Keratinocyte (primary cell): ENCODE measurements around the gene IFNG-AS1. TPM values are rescaled to one million over a fixed set of nuclear protein-coding genes. Genes with fewer than 3 reads are reported as not detected.

ENCODE experiments used
- DNase-seq: peaks from one replicate; pipeline ENCODE4 v3.0.0-alpha.2; 2011; ENCODE audit warnings: low read depth, missing footprints, low spot score
- FAIRE-seq: peaks from 2 replicates; lab custom pipeline; 2011; peaks lifted over from hg19 to GRCh38; lab: Jason Lieb, UNC
- H2AFZ ChIP-seq: 2 replicates; pipeline ENCODE4 v1.6.0; 2012; ENCODE audit warnings: low read length, control low read depth, inconsistent platforms; ENCODE audit not compliant: control insufficient read depth
- H3K27ac ChIP-seq: 2 replicates; pipeline ENCODE4 v1.5.1; 2011; ENCODE audit warnings: low read length; ENCODE audit not compliant: control insufficient read depth, insufficient read depth
- H3K27me3 ChIP-seq: 3 replicates; pipeline ENCODE4 v1.6.0; 2011; ENCODE audit warnings: low read length; ENCODE audit not compliant: control insufficient read depth, insufficient read depth; ENCODE audit errors: extremely low read depth
- H3K36me3 ChIP-seq, 2 experiments: 2 replicates in 1 of 2; 3 replicates in 1 of 2; pipeline ENCODE4 v1.5.1; 2011; ENCODE audit warnings: low read length in 2 of 2, mild to moderate bottlenecking in 1 of 2; ENCODE audit not compliant: control insufficient read depth in 2 of 2, insufficient read depth in 2 of 2; ENCODE audit errors: extremely low read depth in 1 of 2
- H3K4me1 ChIP-seq: 3 replicates; pipeline ENCODE4 v1.5.1; 2011; ENCODE audit warnings: low read length; ENCODE audit not compliant: control insufficient read depth, insufficient read depth; ENCODE audit errors: extremely low read depth
- H3K4me2 ChIP-seq: 3 replicates; pipeline ENCODE4 v1.6.0; 2011; ENCODE audit warnings: low read depth, low read length; ENCODE audit not compliant: control insufficient read depth, insufficient read depth; ENCODE audit errors: extremely low read depth
- H3K4me3 ChIP-seq, 3 experiments: fragments of 200-600 bp in 1 of 3; sonication (generic) in 1 of 3; 2 replicates in 2 of 3; 3 replicates in 1 of 3; pipeline ENCODE4 v1.5.1; 2011 to 2016; ENCODE audit warnings: low read length in 3 of 3, mild to moderate bottlenecking in 3 of 3, control low read depth in 2 of 3, inconsistent platforms in 1 of 3, low read depth in 1 of 3, mixed read lengths in 1 of 3, mixed run types in 1 of 3, moderate library complexity in 1 of 3; ENCODE audit not compliant: control insufficient read depth in 2 of 3, insufficient read depth in 2 of 3; ENCODE audit errors: extremely low read depth in 1 of 3
- H3K79me2 ChIP-seq: 2 replicates; pipeline ENCODE4 v1.6.0; 2012; ENCODE audit warnings: low read length; ENCODE audit not compliant: control insufficient read depth, insufficient read depth
- H3K9ac ChIP-seq: 3 replicates; pipeline ENCODE4 v1.6.0; 2011; ENCODE audit warnings: low read length; ENCODE audit not compliant: control insufficient read depth, insufficient read depth; ENCODE audit errors: extremely low read depth
- H3K9me1 ChIP-seq: 3 replicates; pipeline ENCODE4 v1.6.0; 2011; ENCODE audit warnings: low read length; ENCODE audit not compliant: control insufficient read depth, insufficient read depth; ENCODE audit errors: extremely low read depth
- H3K9me3 ChIP-seq: 2 replicates; pipeline ENCODE4 v1.5.1; 2012; ENCODE audit warnings: low read depth, low read length; ENCODE audit not compliant: control insufficient read depth
- H4K20me1 ChIP-seq: 3 replicates; pipeline ENCODE4 v1.6.0; 2011; ENCODE audit warnings: low read length; ENCODE audit not compliant: control insufficient read depth, insufficient read depth; ENCODE audit errors: extremely low read depth
- EZH2 ChIP-seq: IDR thresholded peaks from one replicate; pipeline ENCODE4 v1.6.1; 2012; ENCODE audit warnings: inconsistent platforms, mild to moderate bottlenecking, low read length, moderate library complexity
- dilution Hi-C: fragments of 300-500 bp; cut with MboI; formaldehyde crosslinking; loops from one replicate; pipeline ENCODE4 v1.7.0; 2020; ENCODE audit warnings: low sequenced_read_pairs; ENCODE audit not compliant: extremely low pct_ligation_motif_present
- polyA plus RNA-seq, 5 experiments: library from polyadenylated mRNA; depleted of rRNA in 3 of 5; stranded (reverse) in 3 of 5; stranded (forward) in 1 of 5; unstranded in 1 of 5; fragments of >200 nt; gene quantifications; 1 replicate in 1 of 5; 2 replicates in 3 of 5; 3 replicates in 1 of 5; pipeline versions ENCODE4 v1.2.1 to v1.2.3, GENCODE V29; 2011 to 2012; ENCODE audit warnings: missing spikeins in 2 of 5, low read depth in 1 of 5, low replicate concordance in 1 of 5
- TF ChIP-seq, protein P1 (sequence below), 3 experiments: IDR thresholded peaks in 1 of 3; conservative IDR thresholded peaks in 1 of 3; optimal IDR thresholded peaks in 1 of 3; 2 replicates in 2 of 3; 3 replicates in 1 of 3; pipeline versions ENCODE3 to v1.5.1; 2011; ENCODE audit warnings: low read length in 3 of 3, mild to moderate bottlenecking in 3 of 3, moderate library complexity in 2 of 3, control low read depth in 1 of 3, inconsistent platforms in 1 of 3; ENCODE audit not compliant: insufficient read depth in 2 of 3; ENCODE audit errors: extremely low read depth in 1 of 3

Gene IFNG-AS1
- polyA plus RNA-seq, 1 donor (not counting 4 experiments of a cell fraction or from before 2014, with no cell fraction given), result not detected

DNA sequence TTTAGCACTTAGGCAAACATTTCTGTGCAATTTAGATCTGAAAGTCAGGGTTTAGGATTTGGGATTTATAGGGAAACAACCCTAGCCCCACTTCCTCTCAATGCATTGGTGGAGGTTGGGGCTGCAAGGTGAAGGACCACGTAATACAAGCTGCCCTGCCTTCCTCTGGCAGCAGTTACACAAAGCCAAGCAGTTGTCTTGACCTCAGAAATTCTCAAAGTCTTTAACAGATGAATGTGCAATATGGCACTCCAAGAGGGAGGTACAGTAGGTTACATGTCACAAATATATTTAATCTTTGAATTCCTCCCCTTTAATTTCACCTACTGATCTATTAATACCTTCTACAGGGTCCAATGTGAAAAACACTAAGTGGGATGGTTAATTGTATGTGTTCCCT lies 23.9 kb downstream of the IFNG-AS1 start:
- H3K9ac ChIP-seq, result no peak overlapping the region
- no peaks in the 10 kb centered on the region for H4K20me1 ChIP-seq
- dilution Hi-C loops, result no loop called here
- DNase-seq (no peak), FAIRE-seq (no peak)
- H2AFZ ChIP-seq, result no peak overlapping the region
- H3K9me3 ChIP-seq, result no peaks in the 10 kb centered on the region
- H3K4me1 ChIP-seq, result no peaks in the 10 kb centered on the region
- H3K4me2 ChIP-seq, result no peak overlapping the region
- peaks cover 3% of the 10 kb centered on the region for H3K27me3 ChIP-seq
- H3K79me2 ChIP-seq, result no peaks in the 10 kb centered on the region
- no peak overlapping the region for H3K27ac ChIP-seq
- H3K9me1 ChIP-seq, result no peaks in the 10 kb centered on the region
- TF ChIP-seq, protein P1, sequence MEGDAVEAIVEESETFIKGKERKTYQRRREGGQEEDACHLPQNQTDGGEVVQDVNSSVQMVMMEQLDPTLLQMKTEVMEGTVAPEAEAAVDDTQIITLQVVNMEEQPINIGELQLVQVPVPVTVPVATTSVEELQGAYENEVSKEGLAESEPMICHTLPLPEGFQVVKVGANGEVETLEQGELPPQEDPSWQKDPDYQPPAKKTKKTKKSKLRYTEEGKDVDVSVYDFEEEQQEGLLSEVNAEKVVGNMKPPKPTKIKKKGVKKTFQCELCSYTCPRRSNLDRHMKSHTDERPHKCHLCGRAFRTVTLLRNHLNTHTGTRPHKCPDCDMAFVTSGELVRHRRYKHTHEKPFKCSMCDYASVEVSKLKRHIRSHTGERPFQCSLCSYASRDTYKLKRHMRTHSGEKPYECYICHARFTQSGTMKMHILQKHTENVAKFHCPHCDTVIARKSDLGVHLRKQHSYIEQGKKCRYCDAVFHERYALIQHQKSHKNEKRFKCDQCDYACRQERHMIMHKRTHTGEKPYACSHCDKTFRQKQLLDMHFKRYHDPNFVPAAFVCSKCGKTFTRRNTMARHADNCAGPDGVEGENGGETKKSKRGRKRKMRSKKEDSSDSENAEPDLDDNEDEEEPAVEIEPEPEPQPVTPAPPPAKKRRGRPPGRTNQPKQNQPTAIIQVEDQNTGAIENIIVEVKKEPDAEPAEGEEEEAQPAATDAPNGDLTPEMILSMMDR (optimal IDR thresholded peaks at IDR 0.05 in 1 of 3, IDR thresholded peaks at IDR 0.05 in 1 of 3, conservative IDR thresholded peaks at IDR 0.05 in 1 of 3; ENCODE audit: extremely low read depth in 1 of 3, insufficient read depth in 2 of 3, low read length in 3 of 3), result no peak
- TF ChIP-seq EZH2, result no peak
- H3K36me3 ChIP-seq, result no peaks in the 10 kb centered on the region
- no peak overlapping the region for H3K4me3 ChIP-seq

DNA sequence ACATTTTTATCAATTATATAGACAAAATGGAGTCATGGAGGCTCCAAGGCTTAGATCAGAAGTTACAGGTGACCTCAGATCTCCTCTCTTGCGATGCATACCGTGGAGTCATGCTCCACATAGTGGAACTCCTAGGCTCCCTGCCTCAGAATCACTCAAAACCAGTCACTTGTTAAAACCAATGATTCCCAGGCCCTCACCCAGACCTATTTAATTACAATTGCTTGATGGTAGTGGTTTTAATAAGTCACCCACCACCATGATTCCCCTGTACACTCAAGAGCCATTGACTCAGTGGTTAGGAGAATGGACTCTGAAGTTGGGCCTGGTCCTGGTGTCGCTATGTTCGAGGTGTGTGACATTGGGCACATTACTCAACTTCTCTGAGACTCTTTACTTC lies 26.9 kb downstream of the IFNG-AS1 start:
- no peaks in the 10 kb centered on the region for H3K9me3 ChIP-seq
- TF ChIP-seq, protein P1 (optimal IDR thresholded peaks at IDR 0.05 in 1 of 3, IDR thresholded peaks at IDR 0.05 in 1 of 3, conservative IDR thresholded peaks at IDR 0.05 in 1 of 3; ENCODE audit: extremely low read depth in 1 of 3, insufficient read depth in 2 of 3, low read length in 3 of 3), result no peak
- no peak for TF ChIP-seq EZH2
- no peak overlapping the region for H2AFZ ChIP-seq
- no peak overlapping the region for H3K4me3 ChIP-seq
- H3K27ac ChIP-seq, result no peak overlapping the region
- no peak overlapping the region for H3K4me2 ChIP-seq
- H3K36me3 ChIP-seq, result no peaks in the 10 kb centered on the region
- no peaks in the 10 kb centered on the region for H3K9me1 ChIP-seq
- DNase-seq (no peak), FAIRE-seq (no peak)
- peaks cover 3% of the 10 kb centered on the region for H3K27me3 ChIP-seq
- H3K9ac ChIP-seq, result no peak overlapping the region
- H4K20me1 ChIP-seq, result no peaks in the 10 kb centered on the region
- no peaks in the 10 kb centered on the region for H3K79me2 ChIP-seq
- dilution Hi-C loops, result no loop called here
- H3K4me1 ChIP-seq, result no peaks in the 10 kb centered on the region
